Hepatocyte (in vitro differentiated cells): Measurements from ENCODE around the gene FAM3D. TPM values are rescaled to one million over a fixed set of nuclear protein-coding genes. Genes with fewer than 3 reads are reported as not detected.

ENCODE experiments used
- DNase-seq: peaks from one replicate; pipeline ENCODE4 v3.0.0-alpha.2; 2016; ENCODE audit warnings: low spot score
- H2AFZ ChIP-seq: fragments of 200-600 bp; sonication (generic); 2 replicates; pipeline ENCODE4 v1.6.0; 2016; ENCODE audit warnings: antibody characterized with exemption, mild to moderate bottlenecking
- H3K27ac ChIP-seq: fragments of 200-600 bp; sonication (generic); 2 replicates; pipeline ENCODE4 v1.5.1; 2016; ENCODE audit warnings: mild to moderate bottlenecking
- H3K27me3 ChIP-seq: fragments of 200-600 bp; sonication (generic); 2 replicates; pipeline ENCODE4 v1.6.1; 2016
- H3K36me3 ChIP-seq: fragments of 200-600 bp; sonication (generic); replicated peaks from 2 replicates; pipeline ENCODE4 v1.5.1; 2016; ENCODE audit warnings: low read depth; ENCODE audit not compliant: insufficient read depth
- H3K4me1 ChIP-seq: fragments of 200-600 bp; sonication (generic); 2 replicates; pipeline ENCODE4 v1.5.1; 2016; ENCODE audit warnings: mild to moderate bottlenecking, moderate library complexity; ENCODE audit not compliant: insufficient read depth
- H3K4me2 ChIP-seq: fragments of 200-600 bp; sonication (generic); 2 replicates; pipeline ENCODE4 v1.6.0; 2016
- H3K4me3 ChIP-seq: fragments of 200-600 bp; sonication (generic); 2 replicates; pipeline ENCODE4 v1.5.1; 2016; ENCODE audit warnings: mild to moderate bottlenecking
- H3K79me2 ChIP-seq: fragments of 200-600 bp; sonication (generic); 2 replicates; pipeline ENCODE4 v1.6.0; 2017; ENCODE audit warnings: mild to moderate bottlenecking
- H3K9me2 ChIP-seq: fragments of 200-600 bp; sonication (generic); replicated peaks from 2 replicates; pipeline ENCODE4 v1.6.0; 2017; ENCODE audit warnings: mild to moderate bottlenecking; ENCODE audit not compliant: insufficient read depth
- H3K9me3 ChIP-seq: fragments of 200-600 bp; sonication (generic); 2 replicates; pipeline ENCODE4 v1.5.1; 2016; ENCODE audit warnings: low read depth, mild to moderate bottlenecking
- H4K20me1 ChIP-seq: fragments of 200-600 bp; sonication (generic); 2 replicates; pipeline ENCODE4 v1.6.0; 2016; ENCODE audit warnings: mild to moderate bottlenecking; ENCODE audit not compliant: insufficient read depth, poor library complexity, severe bottlenecking
- EZH2 ChIP-seq: fragments of 200-600 bp; sonication (generic); IDR thresholded peaks from 2 replicates; pipeline ENCODE4 v1.6.1; 2016; ENCODE audit warnings: antibody characterized with exemption, mild to moderate bottlenecking, borderline replicate concordance
- EZH2phosphoT487 ChIP-seq: fragments of 200-600 bp; sonication (generic); IDR thresholded peaks from one replicate; pipeline ENCODE4 v1.6.1; 2018; ENCODE audit warnings: antibody characterized with exemption, mild to moderate bottlenecking, low read depth, moderate library complexity; ENCODE audit not compliant: unreplicated experiment, severe bottlenecking
- WGBS: methylation state at CpG from one replicate; pipeline ENCODE4 v1.1.6; 2016; ENCODE audit warnings: low lambda C conversion rate; ENCODE audit errors: missing lambda C conversion rate; 5-methylcytosine and 5-hydroxymethylcytosine counted together
- polyA plus RNA-seq: library from polyadenylated mRNA; unstranded; fragments of >200 nt; fragmentation: Nextera tagmentation; extraction: Ambion mirVana; gene quantifications from 2 replicates; pipeline ENCODE4 v1.2.1, GENCODE V29; 2016
- total RNA-seq: library from RNA; depleted of rRNA; stranded (reverse); fragments of >200 nt; gene quantifications from 2 replicates; pipeline ENCODE4 v1.2.3, GENCODE V29; 2014
- TF ChIP-seq, protein P1 (sequence below): fragments of 200-600 bp; sonication (generic); IDR thresholded peaks from 2 replicates; pipeline ENCODE4 v1.5.1; 2016; ENCODE audit warnings: antibody characterized with exemption, mild to moderate bottlenecking; ENCODE audit not compliant: poor library complexity

Gene FAM3D
- total and polyA plus RNA-seq, 2 experiments from 2014 or later, result 4.3 to 4.5 TPM

DNA sequence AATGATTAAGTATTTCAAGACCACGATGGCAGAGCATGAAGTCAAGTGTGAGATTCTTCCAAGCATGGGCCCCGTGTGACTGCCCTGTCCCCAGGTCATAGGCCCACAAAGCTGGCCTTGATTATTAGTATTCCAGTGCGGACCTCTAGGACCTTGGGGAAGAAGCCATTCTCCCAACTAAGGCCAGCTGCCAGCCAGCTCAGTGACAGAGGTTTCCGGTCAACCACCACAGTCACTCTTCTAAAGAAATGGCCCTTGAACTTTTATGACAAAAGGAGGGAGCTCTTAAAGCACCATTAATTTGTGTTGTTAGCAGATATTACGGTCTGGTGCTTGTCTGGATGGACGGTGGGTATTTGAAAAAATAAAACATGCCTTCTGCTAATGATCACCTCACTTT, 28.0 kb downstream of the FAM3D start:
- H3K27ac ChIP-seq, result no peak overlapping the region
- no peak overlapping the region for H3K4me3 ChIP-seq
- no peaks in the 10 kb centered on the region for H3K9me2 ChIP-seq
- H3K4me2 ChIP-seq, result no peak overlapping the region
- TF ChIP-seq, protein P1, sequence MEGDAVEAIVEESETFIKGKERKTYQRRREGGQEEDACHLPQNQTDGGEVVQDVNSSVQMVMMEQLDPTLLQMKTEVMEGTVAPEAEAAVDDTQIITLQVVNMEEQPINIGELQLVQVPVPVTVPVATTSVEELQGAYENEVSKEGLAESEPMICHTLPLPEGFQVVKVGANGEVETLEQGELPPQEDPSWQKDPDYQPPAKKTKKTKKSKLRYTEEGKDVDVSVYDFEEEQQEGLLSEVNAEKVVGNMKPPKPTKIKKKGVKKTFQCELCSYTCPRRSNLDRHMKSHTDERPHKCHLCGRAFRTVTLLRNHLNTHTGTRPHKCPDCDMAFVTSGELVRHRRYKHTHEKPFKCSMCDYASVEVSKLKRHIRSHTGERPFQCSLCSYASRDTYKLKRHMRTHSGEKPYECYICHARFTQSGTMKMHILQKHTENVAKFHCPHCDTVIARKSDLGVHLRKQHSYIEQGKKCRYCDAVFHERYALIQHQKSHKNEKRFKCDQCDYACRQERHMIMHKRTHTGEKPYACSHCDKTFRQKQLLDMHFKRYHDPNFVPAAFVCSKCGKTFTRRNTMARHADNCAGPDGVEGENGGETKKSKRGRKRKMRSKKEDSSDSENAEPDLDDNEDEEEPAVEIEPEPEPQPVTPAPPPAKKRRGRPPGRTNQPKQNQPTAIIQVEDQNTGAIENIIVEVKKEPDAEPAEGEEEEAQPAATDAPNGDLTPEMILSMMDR, result no peak
- TF ChIP-seq EZH2 (no peak), EZH2phosphoT487 (no peak)
- WGBS, result 70% methylated on average over 6 of the region's 6 CpGs
- DNase-seq, result no peak
- H2AFZ ChIP-seq, result no peak overlapping the region
- peaks cover 4% of the 10 kb centered on the region for H3K4me1 ChIP-seq
- no peaks in the 10 kb centered on the region for H3K36me3 ChIP-seq
- H4K20me1 ChIP-seq, result no peaks in the 10 kb centered on the region
- no peaks in the 10 kb centered on the region for H3K79me2 ChIP-seq
- no peaks in the 10 kb centered on the region for H3K9me3 ChIP-seq
- H3K27me3 ChIP-seq, result no peaks in the 10 kb centered on the region

DNA sequence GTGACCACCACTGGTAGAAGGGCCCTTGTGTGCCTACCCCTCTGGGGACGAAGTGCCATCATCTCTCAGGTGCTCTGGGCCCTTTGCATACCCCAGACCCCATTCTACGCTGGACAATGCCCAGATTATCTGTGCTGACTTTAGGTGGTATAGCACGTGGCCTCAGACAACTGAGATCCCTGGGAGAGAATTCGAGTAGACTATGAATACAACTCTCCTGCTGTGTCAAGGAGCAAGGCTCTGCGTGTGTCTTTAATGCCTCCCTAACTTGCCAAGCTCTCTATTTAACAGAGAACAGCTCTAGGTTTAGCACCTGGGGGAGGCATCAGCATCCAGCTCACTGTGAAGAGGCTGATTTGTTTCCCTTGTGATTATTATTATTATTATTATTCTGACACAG, 29.1 kb downstream of the FAM3D start:
- Histone ChIP-seq H3K36me3 (no peaks in the 10 kb centered on the region), H3K27me3 (no peaks in the 10 kb centered on the region), H3K4me3 (no peak overlapping the region), H3K27ac (no peak overlapping the region), H3K79me2 (no peaks in the 10 kb centered on the region), H3K4me1 (peaks cover 4% of the 10 kb centered on the region), H4K20me1 (no peaks in the 10 kb centered on the region), H2AFZ (no peak overlapping the region), H3K4me2 (no peak overlapping the region), H3K9me2 (no peaks in the 10 kb centered on the region), H3K9me3 (no peaks in the 10 kb centered on the region)
- 74% methylated on average over 5 of the region's 5 CpGs for WGBS
- DNase-seq, result no peak
- TF ChIP-seq, protein P1, result no peak
- TF ChIP-seq EZH2phosphoT487 (no peak), EZH2 (no peak)

DNA sequence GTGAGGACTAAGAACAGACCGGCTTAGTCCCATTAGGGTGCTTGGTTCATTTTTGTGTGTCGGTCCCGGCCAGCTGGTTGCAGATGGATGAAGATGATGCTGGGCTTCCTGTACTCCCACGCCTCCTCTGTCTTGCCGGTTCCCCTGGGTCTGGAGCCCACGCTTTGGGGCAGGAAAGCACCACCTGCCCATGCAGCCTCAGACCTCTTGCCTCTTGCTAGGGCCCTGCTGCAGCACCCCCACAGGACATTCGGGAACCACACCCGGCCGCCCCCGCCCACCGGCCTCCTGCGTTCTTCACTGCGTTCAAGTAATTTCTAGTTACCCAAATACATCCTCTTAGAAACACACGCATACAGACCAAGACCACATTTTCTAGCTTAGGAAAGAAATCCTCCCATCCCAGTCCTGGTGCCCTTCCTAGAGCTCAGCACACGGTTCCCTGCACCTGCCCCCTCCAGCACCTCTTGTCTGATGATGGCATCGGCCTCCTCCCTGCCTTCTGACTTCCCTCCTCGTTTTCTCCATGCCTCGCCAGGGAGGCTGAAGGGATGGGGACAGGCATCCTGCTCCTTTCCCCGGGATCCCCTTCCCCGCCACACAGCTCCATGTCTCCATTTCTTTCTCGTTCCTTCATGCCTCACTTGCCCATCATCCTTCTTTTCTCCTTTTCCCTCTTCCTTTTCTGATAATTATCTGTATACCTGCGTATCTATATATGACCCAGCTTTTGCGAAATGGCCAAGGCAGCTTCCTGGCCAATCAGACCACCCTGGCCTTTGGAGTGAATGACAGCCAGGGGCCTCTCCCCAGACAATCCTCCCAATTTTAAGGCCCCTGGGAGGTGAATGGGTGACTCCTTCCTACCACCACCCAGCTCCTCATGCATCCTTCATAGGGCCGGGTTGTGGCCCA, 30.9 kb downstream of the FAM3D start:
- no peaks in the 10 kb centered on the region for H3K79me2 ChIP-seq
- TF ChIP-seq EZH2 (no peak), EZH2phosphoT487 (no peak)
- TF ChIP-seq, protein P1, result no peak
- 87% methylated on average over 24 of the region's 24 CpGs for WGBS
- no peak for DNase-seq
- no peaks in the 10 kb centered on the region for H4K20me1 ChIP-seq
- no peaks in the 10 kb centered on the region for H3K27me3 ChIP-seq
- H2AFZ ChIP-seq, result no peak overlapping the region
- H3K4me1 ChIP-seq, result peaks cover 4% of the 10 kb centered on the region
- H3K36me3 ChIP-seq, result no peaks in the 10 kb centered on the region
- H3K27ac ChIP-seq, result no peak overlapping the region
- no peaks in the 10 kb centered on the region for H3K9me3 ChIP-seq
- H3K4me2 ChIP-seq, result no peak overlapping the region
- no peak overlapping the region for H3K4me3 ChIP-seq
- H3K9me2 ChIP-seq, result no peaks in the 10 kb centered on the region
